GM23338 (cell line): ENCODE measurements around the gene BCL2L13.

Experiments
- CTCF ChIP-seq, 2 experiments: fragments of 200-600 bp in 1 of 2; sonication (generic) in 1 of 2; conservative IDR thresholded peaks; 2 replicates each; pipeline versions ENCODE4 v1.5.1 to v1.6.1; 2016 to 2017; ENCODE audit warnings: antibody characterized with exemption in 2 of 2, low read depth in 2 of 2, mild to moderate bottlenecking in 2 of 2, moderate library complexity in 1 of 2
- ETS1 ChIP-seq: IDR thresholded peaks from 2 replicates; pipeline ENCODE4 v1.6.1; 2016; ENCODE audit warnings: antibody characterized with exemption
- EZH2 ChIP-seq: fragments of 200-600 bp; sonication (generic); IDR thresholded peaks from one replicate; pipeline ENCODE4 v1.8.0; 2017; ENCODE audit warnings: antibody characterized with exemption, mild to moderate bottlenecking, low read depth; ENCODE audit not compliant: unreplicated experiment
- EZH2phosphoT487 ChIP-seq: fragments of 200-600 bp; sonication (generic); IDR thresholded peaks from one replicate; pipeline ENCODE4 v1.8.1; 2018; ENCODE audit warnings: antibody characterized with exemption; ENCODE audit not compliant: unreplicated experiment
- JUNB ChIP-seq: IDR thresholded peaks from one replicate; pipeline ENCODE4 v1.6.1; 2016; ENCODE audit warnings: antibody characterized with exemption; ENCODE audit not compliant: unreplicated experiment
- NANOG ChIP-seq: IDR thresholded peaks from 2 replicates; pipeline ENCODE4 v1.6.1; 2016; ENCODE audit warnings: antibody characterized with exemption, borderline replicate concordance
- POLR2AphosphoS5 ChIP-seq: IDR thresholded peaks from 2 replicates; pipeline ENCODE4 v1.6.1; 2016; ENCODE audit warnings: antibody characterized with exemption, low read depth
- REST ChIP-seq: IDR thresholded peaks from one replicate; pipeline ENCODE4 v1.6.1; 2018; ENCODE audit warnings: antibody characterized with exemption; ENCODE audit not compliant: unreplicated experiment

- TF ChIP-seq EZH2phosphoT487 (no peak), CTCF (conservative IDR thresholded peaks at IDR 0.05; ENCODE audit: low read depth in 2 of 2) (no peak), EZH2 (no peak), POLR2AphosphoS5 (no peak), JUNB (no peak), REST (no peak), ETS1 (no peak), NANOG (no peak)
Observed at GRCh38 chr22:17777005-17777716, 138.6 kb downstream of the BCL2L13 start.
